ENCODE data around the gene PTPRN2. TPM values are rescaled to one million over a fixed set of nuclear protein-coding genes. Genes with fewer than 3 reads are reported as not detected.
"Not testable (repeated sequence)": the region's sequence is repeated elsewhere in the genome, so short reads cannot be mapped to it uniquely, and the experiment has no call there.

Gene PTPRN2
- total and polyA plus RNA-seq, 9 of the 15 experiments (the other 6 are each of a cell fraction or from before 2014, with no cell fraction given): not detected

GRCh38 chr7:158157460-158157859, 430.2 kb downstream of the PTPRN2 start:
- ATAC-seq: no peak
- no TSS peak for BruUV-seq (replicated peaks)
- TF ChIP-seq SMAD2 (IDR thresholded peaks at IDR 0.05; ENCODE audit: low read depth, low read length): no peak
- TF ChIP-seq KDM1A (IDR thresholded peaks at IDR 0.05): no peak
- no peak for TF ChIP-seq ZNF586 (CRISPR knock-in tag; conservative IDR thresholded peaks at IDR 0.05)
- no peak for TF ChIP-seq ZNF217 (CRISPR knock-in tag; IDR thresholded peaks at IDR 0.05)
- Histone ChIP-seq H3K27ac (ENCODE audit: extremely low read depth, low read depth, low read length) (no peak overlapping the region), H2AFZ (ENCODE audit: low read depth, low read length) (no peak overlapping the region), H3K4me1 (replicated peaks in 1 of 2; ENCODE audit: control insufficient read depth in 2 of 2, insufficient read depth in 2 of 2, low read length in 2 of 2) (0 out of 5 replicates have a peak, but pooled peaks cover 0 to 2% of the 10 kb centered on the region in 2 experiments), H3K4me2 (ENCODE audit: insufficient read depth, low read length) (no peak overlapping the region), H3K79me2 (ENCODE audit: control insufficient read depth, insufficient read depth, low read length) (no peaks in the 10 kb centered on the region), H3K36me3 (ENCODE audit: control insufficient read depth, insufficient read depth, low read length) (no peaks in the 10 kb centered on the region), H3K9ac (ENCODE audit: insufficient read depth in 1 of 2, low read depth in 2 of 2, low read length in 2 of 2) (no peak overlapping the region), H4K20me1 (replicated peaks; ENCODE audit: control insufficient read depth, insufficient read depth, low read length) (no peaks in the 10 kb centered on the region), H3K9me3 (replicated peaks; ENCODE audit: control insufficient read depth, insufficient read depth, low read depth, low read length) (no peaks in the 10 kb centered on the region), H3K27me3 (ENCODE audit: control insufficient read depth in 2 of 2, insufficient read depth in 2 of 2, low read length in 2 of 2) (peaks cover 2 to 15% of the 10 kb centered on the region in 2 experiments; a peak in 3 of 5 replicates), H3K9me1 (ENCODE audit: control insufficient read depth, insufficient read depth, low read length) (no peaks in the 10 kb centered on the region), H3K4me3 (no peak overlapping the region)
- 0% methylated on average over 16 of the region's 16 CpGs for WGBS (ENCODE audit: insufficient coverage, low coverage, missing lambda C conversion rate)
- in situ Hi-C loops (cut with MboI) (no loop called here), intact Hi-C loops (cut with micrococcal nuclease) (no loop called here)
- POLR2A ChIA-PET: no interaction called here
- FAIRE-seq: no peak
- no peak for DNase-seq (ENCODE audit: extremely low read depth in 1 of 4, low spot score in 3 of 4)
- CTCF ChIA-PET (ENCODE audit: low intra/inter-chr PET ratio): no interaction called here

- intact Hi-C loops (cut with micrococcal nuclease); H4K20me1 ChIP-seq (replicated peaks; ENCODE audit: control insufficient read depth, insufficient read depth, low read length); CTCF ChIA-PET (ENCODE audit: low intra/inter-chr PET ratio); H3K9ac ChIP-seq (ENCODE audit: insufficient read depth in 1 of 2, low read depth in 2 of 2, low read length in 2 of 2); H3K9me1 ChIP-seq (ENCODE audit: control insufficient read depth, insufficient read depth, low read length); H3K4me2 ChIP-seq (ENCODE audit: insufficient read depth, low read length); DNase-seq (ENCODE audit: extremely low read depth in 1 of 4, low spot score in 3 of 4); ATAC-seq; H2AFZ ChIP-seq (ENCODE audit: low read depth, low read length); H3K9me3 ChIP-seq (replicated peaks; ENCODE audit: control insufficient read depth, insufficient read depth, low read depth, low read length); H3K4me1 ChIP-seq (replicated peaks in 1 of 2; ENCODE audit: control insufficient read depth in 2 of 2, insufficient read depth in 2 of 2, low read length in 2 of 2); FAIRE-seq; H3K27ac ChIP-seq (ENCODE audit: extremely low read depth, low read depth, low read length); H3K36me3 ChIP-seq (ENCODE audit: control insufficient read depth, insufficient read depth, low read length); in situ Hi-C loops (cut with MboI); BruUV-seq (replicated peaks); H3K4me3 ChIP-seq; H3K79me2 ChIP-seq (ENCODE audit: control insufficient read depth, insufficient read depth, low read length): not testable (repeated sequence)
- peaks cover 8 to 25% of the 10 kb centered on the region in 2 experiments; a peak in 4 of 5 replicates for H3K27me3 ChIP-seq (ENCODE audit: control insufficient read depth in 2 of 2, insufficient read depth in 2 of 2, low read length in 2 of 2)
- 6% methylated on average over 12 of the region's 17 CpGs for WGBS (ENCODE audit: insufficient coverage, low coverage, missing lambda C conversion rate)
- POLR2A ChIA-PET: interaction anchor here (0.7 kb wide), 1 partner anchor 9 kb away, joined by 3 read pairs; no protein-coding TSS in a partner anchor
Measured at GRCh38 chr7:158151273-158151672, 436.4 kb downstream of the PTPRN2 start.
